Measurements from ENCODE around the gene TGFBR2. TPM values are rescaled to one million over a fixed set of nuclear protein-coding genes. Genes with fewer than 3 reads are reported as not detected.

Gene TGFBR2
- total and polyA plus RNA-seq, 2 of the 13 experiments (the other 11 are each of a cell fraction or from before 2014, with no cell fraction given) = 82.2 to 187 TPM

GRCh38 chr3:30583973-30584372 is 22.4 kb upstream of the TGFBR2 start (continued):
- TF ChIP-seq CREM (IDR thresholded peaks at IDR 0.05) (peak; percentile 72), CREM (CRISPR knock-in tag; IDR thresholded peaks at IDR 0.05) (no peak), ZNF710 (CRISPR knock-in tag; IDR thresholded peaks at IDR 0.05; ENCODE audit: borderline replicate concordance) (peak; percentile 78), ZGPAT (CRISPR knock-in tag; IDR thresholded peaks at IDR 0.05) (peak; percentile 69), BCL3 (CRISPR knock-in tag; IDR thresholded peaks at IDR 0.05) (no peak), MED13 (CRISPR knock-in tag; IDR thresholded peaks at IDR 0.05) (0 out of 2 replicates have a peak, but pooled peaks have one; percentile 51), ARID5B (CRISPR knock-in tag; IDR thresholded peaks at IDR 0.05) (peak; percentile 79; the same call in 1 of the 2 replicates), AHDC1 (CRISPR knock-in tag; IDR thresholded peaks at IDR 0.05; ENCODE audit: borderline replicate concordance) (peak; percentile 87; the same call in 1 of the 2 replicates), CREB1 (IDR thresholded peaks at IDR 0.05) (no peak), CREB1 (CRISPR knock-in tag; IDR thresholded peaks at IDR 0.05) (peak; percentile 69), RAD51 (IDR thresholded peaks at IDR 0.05; ENCODE audit: borderline replicate concordance) (no peak), HMG20A (CRISPR knock-in tag; IDR thresholded peaks at IDR 0.05; ENCODE audit: borderline replicate concordance) (peak; percentile 69; the same call in 1 of the 2 replicates), HNF4A (CRISPR knock-in tag; IDR thresholded peaks at IDR 0.05) (peak; percentile 91), ATF2 (CRISPR knock-in tag; IDR thresholded peaks at IDR 0.05) (peak; percentile 33; the same call in 1 of the 2 replicates)

All from HepG2 (cell line).